IPS-11a (cell line): ENCODE results near the gene GAS2L2.
"Not testable (repeated sequence)": the region's sequence is repeated elsewhere in the genome, so short reads cannot be mapped to it uniquely, and the experiment has no call there.

Experiments used
- H3K4me3 ChIP-seq: one replicate; pipeline ENCODE4 v1.5.1; 2013; ENCODE audit warnings: low read depth, low read length, control low read depth

The GAS2L2 gene

DNA sequence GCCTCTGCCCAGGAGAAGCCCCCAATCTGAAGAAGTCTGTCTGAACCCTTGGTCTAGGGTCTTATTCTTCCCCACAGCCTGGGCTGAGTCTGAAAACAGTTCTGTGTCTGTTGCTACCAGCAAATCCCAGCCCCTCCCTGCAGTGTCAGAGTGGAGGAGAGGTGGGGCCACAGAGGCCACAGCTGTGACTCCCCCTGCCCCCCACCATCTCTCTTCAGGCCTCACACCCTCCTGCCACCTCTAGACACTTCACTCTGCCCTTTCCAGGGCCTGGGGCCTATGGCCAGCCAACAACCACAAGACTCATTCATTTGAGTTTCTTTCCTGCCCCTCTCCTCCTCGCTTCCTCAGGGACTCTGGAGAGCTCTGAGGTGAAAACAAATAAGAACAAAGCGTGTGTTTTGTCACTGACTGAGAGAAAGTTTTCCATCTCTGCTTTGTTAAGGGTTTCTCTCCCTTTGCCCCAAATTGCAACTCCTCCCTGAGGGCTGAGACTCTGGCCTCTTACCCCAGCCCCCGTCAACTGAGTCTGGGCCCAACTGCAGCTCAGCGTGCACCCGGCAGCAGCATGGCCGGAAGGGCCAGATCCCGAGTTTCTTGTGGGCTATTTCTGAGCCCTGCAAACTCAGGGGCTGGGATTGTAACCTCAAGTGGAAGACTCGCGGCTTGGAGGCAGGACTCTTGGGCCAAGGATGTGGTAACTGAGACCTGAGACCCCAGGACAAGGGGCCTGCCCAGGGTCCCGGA, 20.8 kb upstream of the GAS2L2 start:
- H3K4me3 ChIP-seq, result no peak overlapping the region

DNA sequence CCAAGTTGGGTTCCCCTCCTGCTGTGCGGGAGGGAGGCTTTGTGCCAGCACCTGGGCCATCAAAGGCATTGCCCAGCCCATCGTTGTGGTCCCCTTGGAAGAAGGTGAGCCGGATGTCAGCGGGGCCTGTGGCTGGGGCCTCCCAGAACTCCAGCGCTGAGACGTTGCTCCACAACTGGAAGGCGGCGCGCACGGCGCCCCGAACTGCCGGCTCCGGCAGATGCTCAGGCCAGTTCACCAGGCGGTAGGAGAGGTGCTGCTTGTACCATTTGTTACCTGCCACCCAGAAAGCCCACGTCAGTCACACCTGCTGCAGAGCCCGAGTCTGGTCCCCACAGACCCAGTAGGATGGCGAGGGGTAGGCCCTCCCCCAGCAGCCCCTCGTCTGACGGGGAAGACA, 20.1 kb upstream of the GAS2L2 start:
- H3K4me3 ChIP-seq, result no peak overlapping the region

DNA sequence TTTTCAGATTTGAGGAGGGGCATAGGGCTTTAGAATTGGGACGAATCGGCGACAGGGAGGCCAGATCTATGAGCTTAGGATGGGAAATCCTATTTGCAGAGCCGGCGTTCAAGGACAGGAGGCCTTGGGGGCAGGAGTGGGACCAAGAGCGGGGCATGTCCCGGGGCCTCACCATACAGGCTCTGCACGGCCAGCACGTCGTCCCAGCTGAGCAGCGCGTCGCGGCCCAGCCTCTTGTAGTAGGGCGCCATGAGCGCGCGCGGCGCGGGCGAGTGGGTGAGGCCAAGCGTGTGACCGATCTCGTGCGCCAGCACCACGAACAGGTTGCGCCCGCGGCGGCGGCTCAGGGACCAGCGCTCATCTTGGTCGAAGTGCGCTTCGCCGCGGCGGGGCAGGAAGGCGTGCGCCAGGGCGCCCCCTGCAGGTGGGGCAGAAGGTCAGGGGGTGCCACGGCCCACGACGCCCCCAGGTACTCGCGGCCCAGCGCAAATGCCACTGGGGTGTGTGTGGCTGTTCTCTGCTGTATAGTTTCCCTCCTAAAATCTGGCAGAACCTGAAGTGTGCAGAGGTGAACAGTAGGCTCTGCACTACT, 17.0 kb upstream of the GAS2L2 start:
- H3K4me3 ChIP-seq, result no peak overlapping the region

DNA sequence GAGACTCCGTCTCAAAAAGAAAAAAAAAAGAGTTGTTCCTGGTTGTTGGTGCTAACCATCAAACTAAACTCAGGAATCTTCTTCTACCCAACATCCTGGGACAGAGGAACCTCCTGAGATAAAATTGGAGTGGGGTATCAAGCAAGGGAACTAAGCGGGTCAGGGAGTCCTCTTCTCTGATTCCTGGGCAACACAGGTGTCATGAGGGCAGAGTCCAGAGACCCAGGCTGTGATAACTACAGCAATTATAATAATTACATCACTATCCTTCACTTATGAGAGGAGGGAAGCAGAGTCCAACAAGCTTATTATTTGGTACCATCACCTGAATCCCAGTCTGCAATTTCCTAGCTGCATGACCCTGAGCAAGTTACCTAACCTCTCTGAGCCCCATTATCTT, 15.8 kb upstream of the GAS2L2 start:
- H3K4me3 ChIP-seq, result no peak overlapping the region

DNA sequence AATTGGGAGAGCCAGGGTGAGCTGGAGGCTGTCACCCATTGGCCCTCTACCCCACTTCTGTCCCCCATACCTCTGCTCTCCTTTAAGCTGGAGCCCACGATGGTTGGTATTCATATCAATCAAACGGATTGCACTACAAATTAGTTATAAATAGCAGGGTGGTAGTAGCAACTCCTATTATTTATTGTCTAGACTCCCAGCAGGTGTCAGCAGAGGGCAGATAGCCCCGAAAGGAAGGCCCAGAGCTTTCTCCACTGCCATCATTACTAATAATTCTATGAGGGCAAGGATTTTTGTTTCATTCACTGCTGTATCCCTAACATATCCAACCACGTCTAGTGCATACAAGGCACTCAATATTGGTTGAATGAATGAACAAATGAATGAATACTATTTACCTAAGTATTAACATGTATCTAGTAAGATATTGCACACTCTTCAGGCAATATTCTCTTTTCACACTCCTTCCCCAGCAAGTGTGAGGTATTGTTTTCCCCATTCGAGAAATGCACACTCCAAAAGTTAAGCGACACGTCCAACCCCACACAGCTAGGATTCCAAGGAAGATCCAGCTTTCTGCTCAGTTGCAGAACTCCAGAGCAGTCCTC, 14.0 kb upstream of the GAS2L2 start:
- no peak overlapping the region for H3K4me3 ChIP-seq

DNA sequence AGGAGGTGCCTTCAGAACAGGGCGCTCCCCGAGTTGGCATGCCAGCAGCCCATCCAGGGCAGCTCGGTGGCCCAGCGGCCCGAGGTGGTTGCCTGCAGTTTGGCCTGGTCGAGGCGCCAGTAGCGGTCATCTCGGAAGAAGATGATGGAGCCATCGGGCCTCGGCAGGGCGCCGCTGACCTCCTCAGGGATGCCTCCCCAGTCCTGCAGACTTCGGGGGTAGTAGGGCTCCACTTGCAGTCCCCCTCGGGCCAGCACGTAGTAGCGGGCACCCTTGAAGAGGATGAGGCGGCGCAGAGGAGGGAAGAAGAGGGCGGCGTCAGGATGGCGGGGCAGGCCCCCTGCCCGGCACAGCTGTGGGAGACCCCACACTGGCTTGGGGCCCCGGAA, 13.4 kb upstream of the GAS2L2 start:
- no peak overlapping the region for H3K4me3 ChIP-seq

DNA sequence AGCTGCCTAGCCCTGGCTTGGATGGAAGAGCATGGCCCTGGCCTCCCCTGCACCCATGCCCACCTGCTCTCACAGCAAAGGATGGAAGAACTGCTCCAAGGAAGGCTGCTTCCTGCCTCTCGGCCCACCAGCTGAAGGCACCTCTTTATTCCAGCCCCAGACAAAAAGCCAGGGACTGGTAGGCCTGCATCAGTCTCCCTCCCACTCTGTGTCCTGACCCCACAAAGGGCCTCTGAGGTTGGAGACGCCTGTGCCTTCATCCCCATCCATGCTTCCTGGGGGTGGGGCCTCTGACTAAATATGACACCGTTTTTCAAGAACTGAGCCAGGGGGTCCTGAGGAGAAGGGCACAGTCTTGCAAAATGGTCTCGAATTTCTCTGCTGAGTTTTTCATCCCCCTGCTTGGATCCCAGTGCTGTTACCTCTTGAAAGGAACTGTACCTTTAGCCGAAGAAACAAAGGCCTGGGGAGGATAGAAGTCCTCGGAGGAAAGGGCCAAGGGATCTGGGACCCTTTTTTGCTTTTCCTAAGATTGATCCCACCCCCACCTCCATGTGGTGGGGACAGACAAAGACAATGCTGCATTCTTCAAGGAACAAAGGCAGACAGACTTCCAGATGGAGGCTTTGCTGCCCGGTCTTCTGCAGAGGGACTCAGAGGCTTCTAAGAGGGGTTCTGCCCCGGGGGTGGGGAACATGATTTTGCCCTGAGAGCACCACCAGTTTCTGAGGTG, 12.9 kb upstream of the GAS2L2 start:
- H3K4me3 ChIP-seq, result no peak overlapping the region

DNA sequence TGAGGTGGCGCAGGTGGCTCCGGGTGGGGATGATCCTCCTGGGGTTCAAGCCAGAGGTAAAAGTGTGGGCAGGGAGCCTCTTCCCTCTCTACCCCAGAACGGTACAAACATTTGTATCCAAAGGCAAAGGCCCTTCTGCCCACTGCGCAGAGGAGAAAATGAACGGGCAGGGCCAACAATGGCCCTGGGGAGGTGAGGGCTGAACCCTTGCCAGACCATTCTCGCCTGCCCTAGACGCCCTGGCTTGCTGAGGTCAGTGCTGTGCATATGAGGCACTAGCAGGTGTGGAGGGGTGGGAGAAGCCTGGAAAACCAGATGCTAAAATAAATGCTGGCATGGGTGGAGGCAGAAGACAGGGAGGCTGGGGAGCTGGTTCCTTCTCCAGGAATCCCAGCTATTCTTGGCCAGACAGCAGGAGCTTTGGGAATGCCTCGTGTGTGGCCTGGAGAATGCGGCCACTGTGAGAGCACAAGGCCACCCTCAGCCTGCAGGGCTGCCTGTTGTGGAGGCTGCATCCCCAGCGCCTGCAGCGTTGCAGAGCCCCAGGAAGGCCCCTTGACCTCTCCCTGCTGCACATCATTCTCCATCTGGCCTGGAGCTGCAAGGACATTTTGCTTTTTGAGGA, 12.2 kb upstream of the GAS2L2 start:
- no peak overlapping the region for H3K4me3 ChIP-seq

DNA sequence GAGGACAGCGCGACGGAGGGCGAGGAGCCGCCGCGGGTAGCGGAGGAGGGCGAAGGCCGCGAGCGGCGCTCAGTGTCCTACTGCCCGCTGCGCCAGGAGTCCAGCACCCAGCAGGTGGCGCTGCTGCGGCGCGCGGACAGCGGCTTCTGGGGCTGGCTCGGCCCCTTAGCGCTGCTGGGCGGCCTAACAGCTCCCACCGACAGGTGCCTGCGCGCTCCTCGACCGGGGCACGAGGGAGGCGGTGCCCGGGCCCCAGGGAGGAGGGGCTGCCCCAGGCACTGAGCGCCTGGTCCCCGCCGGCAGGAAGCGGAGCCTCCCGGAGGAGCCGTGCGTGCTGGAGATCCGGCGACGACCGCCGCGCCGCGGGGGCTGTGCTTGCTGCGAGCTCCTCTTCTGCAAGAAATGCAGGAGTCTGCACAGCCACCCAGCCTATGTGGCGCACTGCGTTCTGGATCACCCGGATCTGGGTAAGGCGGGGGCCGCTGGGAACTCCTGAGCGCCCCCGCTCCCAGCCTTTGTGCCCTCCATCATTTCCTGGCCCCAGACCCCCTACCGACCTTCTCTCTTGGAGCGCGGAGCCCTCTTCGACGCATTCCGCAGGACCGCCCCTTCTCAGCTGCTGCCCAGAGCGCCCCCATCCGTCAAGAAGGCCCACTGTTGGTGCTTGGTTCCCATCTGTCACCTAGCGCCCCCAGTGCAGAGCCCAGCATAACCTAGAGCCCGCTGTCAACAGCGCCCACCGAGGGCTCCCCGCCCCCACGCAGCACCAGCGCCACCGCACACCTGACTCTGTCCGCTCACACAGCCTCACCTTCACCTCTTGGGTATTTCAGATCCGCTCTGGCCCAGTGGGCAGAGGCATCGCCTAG, 11.3 kb upstream of the GAS2L2 start:
- peak overlapping the region; percentile 51 for H3K4me3 ChIP-seq

DNA sequence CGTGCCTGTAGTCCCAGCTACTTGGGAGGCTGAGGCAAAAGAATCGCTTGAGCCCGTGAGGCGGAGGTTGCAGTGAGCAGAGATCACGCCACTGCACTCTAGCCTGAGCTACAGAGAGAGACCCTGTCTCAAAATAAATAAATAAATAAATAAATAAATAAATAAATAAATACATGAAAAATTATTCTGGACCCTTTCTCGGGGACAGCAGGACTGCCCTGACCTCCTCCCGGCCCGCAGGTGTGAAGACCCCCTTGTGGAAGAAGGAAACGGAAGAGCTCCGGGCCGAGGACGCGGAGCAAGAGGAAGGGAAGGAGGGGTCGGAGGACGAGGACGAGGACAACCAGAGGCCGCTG, 10.7 kb upstream of the GAS2L2 start:
- no peak overlapping the region for H3K4me3 ChIP-seq

DNA sequence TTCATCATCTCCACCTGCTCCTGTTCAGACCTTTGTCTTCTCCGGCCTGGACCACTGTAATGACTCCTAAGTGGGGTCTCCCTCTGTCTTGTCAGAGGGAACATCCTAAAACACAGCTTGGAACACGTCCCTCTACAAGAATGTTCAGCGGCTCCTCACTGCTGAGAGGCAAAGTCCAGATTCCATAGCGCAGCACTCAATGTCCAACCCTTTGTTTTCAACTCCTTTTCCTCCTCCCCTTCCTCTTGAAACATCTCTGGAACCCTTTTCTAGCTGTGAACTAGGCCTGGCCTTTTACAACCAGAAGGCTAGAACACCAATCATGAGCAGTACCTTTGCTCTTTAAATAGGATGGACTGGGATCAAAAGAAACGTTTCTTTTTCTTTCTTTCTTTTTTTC, 8.6 kb upstream of the GAS2L2 start:
- H3K4me3 ChIP-seq, result no peak overlapping the region

DNA sequence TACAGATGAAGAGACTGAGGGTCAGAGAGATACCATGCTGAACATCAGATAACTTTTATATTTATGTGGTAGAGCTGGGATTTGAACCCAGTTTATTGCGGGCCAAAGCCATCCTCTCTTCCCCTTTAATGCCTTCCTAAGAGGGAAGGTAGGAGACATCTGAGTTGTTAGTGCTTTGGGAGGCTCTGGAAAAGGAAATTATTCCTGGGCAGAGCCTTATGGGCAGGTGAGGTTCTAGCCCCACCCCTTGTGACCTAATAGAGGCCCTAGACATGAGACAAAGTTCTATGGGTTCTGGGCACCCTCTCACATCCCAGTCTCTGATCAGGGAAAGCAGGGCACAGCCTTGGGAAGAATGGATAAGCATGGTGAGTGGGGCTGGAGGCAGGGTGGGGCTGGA, 7.5 kb upstream of the GAS2L2 start, which contains the start of gene C17orf50:
Gene C17orf50, plus strand, starts transcription at position 301 of the 400 bp plus-strand sequence. Its CDS starts 55 bp downstream, at position 356.
- H3K4me3 ChIP-seq, result no peak within 1 kb of the TSS

DNA sequence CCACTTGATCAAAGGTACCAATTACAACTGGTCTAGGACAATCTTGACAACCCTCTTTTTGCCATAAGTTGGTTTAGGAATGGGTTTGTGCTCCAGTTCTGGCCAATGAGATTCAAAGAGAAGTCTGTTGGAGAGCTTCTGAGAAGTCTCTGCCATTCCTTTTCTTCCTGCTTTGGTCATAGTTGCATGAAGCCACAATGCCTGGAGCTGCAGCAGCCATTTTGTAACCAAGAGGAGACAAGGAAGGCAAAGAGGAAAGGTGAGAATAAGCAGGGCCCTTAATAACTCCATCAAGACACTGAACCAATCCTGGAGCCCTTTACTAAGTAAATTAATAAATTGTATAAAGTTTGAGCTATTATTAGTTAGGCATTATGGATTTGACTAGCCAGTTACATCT, 4.2 kb upstream of the GAS2L2 start:
- no peak overlapping the region for H3K4me3 ChIP-seq

DNA sequence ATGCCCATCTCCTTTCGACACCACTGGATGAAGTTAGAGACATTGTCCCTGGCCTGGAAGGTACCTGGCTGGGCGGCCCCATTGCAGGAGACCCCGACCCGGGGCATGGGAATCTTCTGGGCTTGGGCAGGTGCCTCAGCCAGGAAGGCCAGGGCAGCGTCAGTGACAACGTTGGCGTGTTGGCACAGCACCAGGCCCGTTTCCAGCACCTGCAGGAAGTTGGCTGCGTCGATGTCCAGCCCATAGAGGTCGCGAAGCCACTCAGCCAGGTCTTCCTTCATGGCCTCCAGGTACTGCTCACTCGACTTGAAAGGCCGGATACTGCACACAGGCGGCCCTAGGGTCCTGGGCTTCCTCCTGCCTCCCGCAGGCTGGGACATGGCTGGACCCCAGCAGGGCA, 568 bp downstream of the GAS2L2 start:
- H3K4me3 ChIP-seq, result no peak overlapping the region

DNA sequence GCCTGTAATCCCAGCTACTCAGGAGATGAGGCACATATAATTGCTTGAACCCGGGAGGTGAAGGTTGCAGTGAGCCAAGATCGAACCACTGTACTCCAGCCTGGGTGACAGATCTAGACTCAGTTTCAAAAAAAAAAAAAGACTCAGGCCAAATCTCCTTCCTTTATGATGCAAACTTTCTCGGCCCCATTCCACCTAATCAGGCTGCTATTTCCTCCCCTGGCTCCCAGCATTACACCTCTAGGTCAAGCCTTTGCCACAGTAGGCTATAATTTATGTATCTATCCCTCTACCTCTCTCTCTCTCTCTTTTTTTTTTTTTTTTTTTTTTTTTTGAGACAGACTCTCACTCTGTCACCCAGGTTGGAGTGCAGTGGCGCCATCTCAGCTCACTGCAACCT, 1.5 kb downstream of the GAS2L2 start:
- H3K4me3 ChIP-seq, result not testable (repeated sequence)

DNA sequence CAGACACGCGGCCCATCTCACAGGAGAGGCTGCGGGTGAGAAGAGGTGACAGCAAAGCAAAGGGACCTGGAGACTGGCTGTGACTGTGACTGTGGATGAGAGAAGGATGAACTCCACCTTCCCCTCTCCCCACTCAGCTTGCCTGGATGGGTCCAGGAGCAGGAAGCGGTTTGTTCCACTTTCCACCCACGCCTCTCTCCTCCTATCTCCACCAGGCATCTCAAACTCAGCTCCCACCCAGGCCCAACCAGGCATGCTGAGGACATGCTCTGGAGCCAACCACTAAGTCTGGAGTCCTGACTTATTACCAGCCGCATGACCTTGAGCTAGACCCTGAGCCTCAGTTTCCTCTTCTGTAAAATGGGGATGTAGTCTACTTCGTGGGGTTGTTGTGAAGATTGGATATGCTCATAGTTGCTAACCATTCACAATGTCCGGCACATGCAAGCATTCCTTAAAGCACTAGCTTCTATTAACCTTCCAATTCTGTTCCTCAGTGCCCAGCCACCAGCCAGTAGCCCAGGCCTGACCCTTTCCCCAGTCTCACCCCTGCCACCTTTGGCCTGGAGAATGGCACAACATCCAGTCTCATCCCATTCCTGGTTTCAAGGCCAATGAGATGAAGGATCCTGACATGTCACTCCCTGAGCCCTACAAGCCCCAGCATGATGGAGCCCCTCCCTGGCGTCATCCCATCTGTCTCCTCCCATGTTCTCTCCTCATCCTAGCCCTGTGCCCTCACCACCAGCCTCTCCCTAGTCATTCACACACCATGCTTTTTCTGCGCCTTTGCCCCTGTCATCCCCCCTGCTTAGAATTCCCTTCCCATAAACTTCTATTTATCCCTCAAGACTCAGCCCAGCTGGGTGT, 2.3 kb downstream of the GAS2L2 start:
- no peak overlapping the region for H3K4me3 ChIP-seq

DNA sequence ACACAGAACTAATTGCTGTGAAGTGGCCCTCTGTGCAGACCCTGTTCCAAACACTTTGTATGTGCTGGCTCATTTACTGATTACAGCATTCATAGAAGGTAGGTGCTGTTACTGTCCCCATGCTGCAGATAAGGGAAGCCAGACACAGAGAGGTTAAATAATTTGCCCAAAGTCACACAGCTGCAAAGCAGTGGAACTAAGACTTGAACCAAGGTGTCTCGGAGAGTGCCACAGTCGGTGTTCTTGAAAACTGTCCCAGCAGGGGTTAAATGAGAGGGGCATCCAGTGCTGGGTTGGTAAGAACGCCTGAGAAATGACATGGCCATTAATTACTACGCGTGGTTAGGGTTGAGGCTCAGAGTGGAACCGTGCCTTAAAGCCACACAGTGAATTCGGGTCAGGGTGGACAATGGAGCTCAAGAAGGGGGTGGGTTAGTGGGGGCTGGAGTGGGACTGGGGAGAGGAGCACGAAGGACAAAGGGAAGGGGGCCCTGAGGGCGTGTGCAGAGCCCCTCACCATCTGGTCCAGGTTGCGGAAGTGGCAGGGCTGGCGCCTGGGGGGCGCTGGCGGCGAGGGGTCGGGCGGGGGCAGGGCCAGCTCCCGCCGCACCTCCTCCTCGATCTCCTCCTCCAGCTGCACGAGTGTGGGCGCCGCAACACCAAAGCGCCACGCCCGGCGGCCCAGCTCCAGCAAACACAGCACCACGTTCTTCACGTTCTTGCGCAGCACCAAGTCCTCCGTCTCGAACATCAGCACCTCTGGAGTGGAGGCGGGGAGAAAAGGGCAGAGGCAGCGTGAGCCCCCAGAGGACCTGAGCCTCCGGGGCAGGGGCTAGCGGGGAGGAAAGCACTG, 3.3 kb downstream of the GAS2L2 start:
- H3K4me3 ChIP-seq, result no peak overlapping the region

DNA sequence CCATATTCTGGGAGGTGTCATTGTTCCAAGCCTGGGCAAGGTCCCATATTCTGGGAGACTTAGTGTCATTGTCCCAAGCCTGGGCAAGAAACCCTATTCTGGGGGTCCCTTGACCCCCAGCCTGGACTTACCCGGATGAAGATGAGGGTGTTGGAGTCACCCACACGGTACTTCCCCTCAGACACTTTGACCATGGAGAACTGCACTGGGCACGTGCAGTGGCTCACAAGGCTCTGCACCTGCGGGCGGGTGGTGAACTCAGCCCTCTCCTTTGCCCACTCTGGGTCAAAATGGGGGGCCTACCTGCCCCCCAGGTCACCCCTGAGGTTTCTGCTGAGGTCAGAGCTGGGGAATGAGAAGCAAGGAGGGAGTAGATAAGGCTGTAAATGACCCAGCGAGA, 4.1 kb downstream of the GAS2L2 start:
- no peak overlapping the region for H3K4me3 ChIP-seq
